Measurements from ENCODE around the gene IL36G.

DNA sequence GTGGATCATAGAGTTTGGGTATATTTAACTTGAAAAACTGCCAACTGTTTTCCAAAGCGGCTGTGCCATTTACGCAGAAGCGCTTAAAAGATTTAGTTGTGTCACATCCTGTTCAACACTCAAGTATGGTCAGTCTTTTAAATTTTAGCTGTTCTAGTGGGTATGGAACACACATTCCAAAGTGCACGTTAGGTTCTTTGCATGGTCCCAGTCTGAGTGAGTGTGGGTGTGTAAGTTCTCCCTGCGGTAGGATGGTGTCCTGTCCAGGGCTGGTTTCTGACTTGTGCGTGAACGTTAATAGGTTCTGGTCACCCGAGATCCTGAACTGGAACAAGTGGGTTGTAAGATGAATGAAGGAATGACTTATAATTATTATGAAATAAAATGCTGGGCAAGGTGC lies 28.4 kb upstream of the IL36G start:
- TF ChIP-seq CEBPB (tag; IDR thresholded peaks at IDR 0.05) (no peak), ZNF695 (CRISPR knock-in tag; IDR thresholded peaks at IDR 0.05) (no peak), NCOA1 (IDR thresholded peaks at IDR 0.05; ENCODE audit: low read depth) (no peak), RNF2 (IDR thresholded peaks at IDR 0.05) (no peak), MXI1 (IDR thresholded peaks at IDR 0.05; ENCODE audit: low read depth, low read length) (no peak), ZNF507 (tag; conservative IDR thresholded peaks at IDR 0.05) (no peak), TARDBP (IDR thresholded peaks at IDR 0.05) (no peak)
- TF ChIP-seq, protein P1, sequence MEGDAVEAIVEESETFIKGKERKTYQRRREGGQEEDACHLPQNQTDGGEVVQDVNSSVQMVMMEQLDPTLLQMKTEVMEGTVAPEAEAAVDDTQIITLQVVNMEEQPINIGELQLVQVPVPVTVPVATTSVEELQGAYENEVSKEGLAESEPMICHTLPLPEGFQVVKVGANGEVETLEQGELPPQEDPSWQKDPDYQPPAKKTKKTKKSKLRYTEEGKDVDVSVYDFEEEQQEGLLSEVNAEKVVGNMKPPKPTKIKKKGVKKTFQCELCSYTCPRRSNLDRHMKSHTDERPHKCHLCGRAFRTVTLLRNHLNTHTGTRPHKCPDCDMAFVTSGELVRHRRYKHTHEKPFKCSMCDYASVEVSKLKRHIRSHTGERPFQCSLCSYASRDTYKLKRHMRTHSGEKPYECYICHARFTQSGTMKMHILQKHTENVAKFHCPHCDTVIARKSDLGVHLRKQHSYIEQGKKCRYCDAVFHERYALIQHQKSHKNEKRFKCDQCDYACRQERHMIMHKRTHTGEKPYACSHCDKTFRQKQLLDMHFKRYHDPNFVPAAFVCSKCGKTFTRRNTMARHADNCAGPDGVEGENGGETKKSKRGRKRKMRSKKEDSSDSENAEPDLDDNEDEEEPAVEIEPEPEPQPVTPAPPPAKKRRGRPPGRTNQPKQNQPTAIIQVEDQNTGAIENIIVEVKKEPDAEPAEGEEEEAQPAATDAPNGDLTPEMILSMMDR (IDR thresholded peaks at IDR 0.05 in 2 of 3, conservative IDR thresholded peaks at IDR 0.05 in 1 of 3; ENCODE audit: insufficient read depth in 2 of 3, low read depth in 1 of 3, low read length in 3 of 3): no peak
- TF ChIP-seq, protein P2, sequence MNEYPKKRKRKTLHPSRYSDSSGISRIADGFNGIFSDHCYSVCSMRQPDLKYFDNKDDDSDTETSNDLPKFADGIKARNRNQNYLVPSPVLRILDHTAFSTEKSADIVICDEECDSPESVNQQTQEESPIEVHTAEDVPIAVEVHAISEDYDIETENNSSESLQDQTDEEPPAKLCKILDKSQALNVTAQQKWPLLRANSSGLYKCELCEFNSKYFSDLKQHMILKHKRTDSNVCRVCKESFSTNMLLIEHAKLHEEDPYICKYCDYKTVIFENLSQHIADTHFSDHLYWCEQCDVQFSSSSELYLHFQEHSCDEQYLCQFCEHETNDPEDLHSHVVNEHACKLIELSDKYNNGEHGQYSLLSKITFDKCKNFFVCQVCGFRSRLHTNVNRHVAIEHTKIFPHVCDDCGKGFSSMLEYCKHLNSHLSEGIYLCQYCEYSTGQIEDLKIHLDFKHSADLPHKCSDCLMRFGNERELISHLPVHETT (CRISPR knock-in tag; conservative IDR thresholded peaks at IDR 0.05 in 1 of 2, IDR thresholded peaks at IDR 0.05 in 1 of 2): no peak
- TF ChIP-seq, protein P3, sequence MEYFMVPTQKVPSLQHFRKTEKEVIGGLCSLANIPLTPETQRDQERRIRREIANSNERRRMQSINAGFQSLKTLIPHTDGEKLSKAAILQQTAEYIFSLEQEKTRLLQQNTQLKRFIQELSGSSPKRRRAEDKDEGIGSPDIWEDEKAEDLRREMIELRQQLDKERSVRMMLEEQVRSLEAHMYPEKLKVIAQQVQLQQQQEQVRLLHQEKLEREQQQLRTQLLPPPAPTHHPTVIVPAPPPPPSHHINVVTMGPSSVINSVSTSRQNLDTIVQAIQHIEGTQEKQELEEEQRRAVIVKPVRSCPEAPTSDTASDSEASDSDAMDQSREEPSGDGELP (CRISPR knock-in tag; IDR thresholded peaks at IDR 0.05; ENCODE audit: borderline replicate concordance): no peak

Measured in K562 (cell line).